HG03575 (cell line): Measurements from ENCODE around the gene ZNF541.

Experiments
- ATAC-seq: cut with Tn5 transposase; IDR thresholded peaks from one replicate; pipeline ENCODE4 v1.9.1; 2021; ENCODE audit not compliant: unreplicated experiment, insufficient number of reproducible peaks, low FRiP score; ENCODE audit errors: extremely low read depth

ZNF541 gene

GRCh38 chr19:47550129-47550528, 22.8 kb downstream of the ZNF541 start:
- no peak for ATAC-seq

DNA sequence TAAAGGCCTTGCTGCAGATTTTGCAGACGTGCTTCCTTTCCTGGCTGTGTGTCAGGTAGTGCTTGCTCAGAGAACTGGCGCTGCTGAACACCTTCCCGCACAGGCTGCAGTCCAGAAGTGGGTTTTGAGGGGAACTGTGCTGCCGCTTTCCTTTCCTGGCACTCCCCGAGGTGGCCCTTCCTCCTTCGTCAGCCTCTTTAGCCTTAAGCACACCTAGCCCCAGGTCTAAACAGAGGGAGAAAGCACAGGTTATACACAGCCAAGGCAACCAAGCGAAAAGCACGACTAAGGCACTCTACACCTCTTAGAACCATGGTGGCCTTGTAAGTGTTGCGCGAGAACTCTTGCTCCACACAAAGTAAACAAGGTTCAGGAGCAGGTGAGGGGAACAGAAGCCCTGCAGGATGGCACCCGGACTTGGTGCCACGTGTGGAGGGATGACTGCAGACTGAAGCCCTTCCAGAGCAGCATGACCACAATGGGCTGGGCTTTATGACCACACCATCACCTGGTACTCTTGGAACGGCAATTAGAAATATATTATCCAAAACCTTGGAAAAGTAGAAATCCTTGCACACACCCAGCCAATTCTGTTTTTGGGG, 23.6 kb downstream of the ZNF541 start:
- ATAC-seq = no peak

GRCh38 chr19:47547199-47547598, 25.7 kb downstream of the ZNF541 start:
- ATAC-seq = no peak

DNA sequence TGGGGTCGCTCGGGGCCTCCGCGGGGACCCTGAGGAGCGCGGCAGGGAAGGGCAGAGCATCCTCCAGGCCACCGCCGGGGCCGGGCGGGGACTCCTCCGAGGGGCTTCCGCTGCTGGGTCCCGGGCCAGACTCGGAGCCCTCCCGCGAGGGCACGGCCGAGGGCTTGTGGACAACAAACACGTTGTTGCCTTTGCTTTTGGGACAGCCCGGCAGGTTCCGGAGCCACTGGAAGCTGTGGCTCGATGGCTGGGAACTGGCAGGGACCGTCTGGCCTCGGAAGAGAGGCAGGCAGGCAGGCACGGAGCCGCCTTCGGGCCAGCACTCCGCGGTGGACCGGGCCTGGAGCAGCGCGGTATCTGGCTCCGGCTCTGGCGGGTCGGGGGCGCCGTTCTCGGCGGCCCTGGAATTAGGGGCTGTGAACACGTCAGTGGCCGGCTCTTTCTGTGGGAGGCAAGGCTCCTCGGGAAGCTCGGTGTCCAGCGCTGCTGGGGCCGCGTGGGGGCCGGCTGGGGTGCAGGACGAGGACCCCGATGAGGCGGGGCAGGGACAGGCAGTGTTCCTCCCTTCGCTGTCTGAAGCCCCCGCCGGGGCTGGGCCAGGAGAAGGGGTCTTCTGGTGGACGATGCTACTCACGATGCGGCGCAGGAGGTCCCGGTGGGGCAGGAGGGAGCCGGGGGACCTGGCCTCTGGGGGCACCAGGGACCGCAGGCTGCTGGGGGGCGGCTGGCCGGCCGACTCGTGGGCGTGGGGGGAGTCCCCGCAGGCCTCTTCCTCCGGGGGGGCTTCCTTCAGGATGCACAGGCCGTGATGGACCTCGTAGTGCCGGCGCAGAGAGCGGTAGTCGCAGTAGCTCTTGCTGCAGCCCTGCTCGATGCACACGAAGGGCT, 27.6 kb downstream of the ZNF541 start:
- no peak for ATAC-seq

DNA sequence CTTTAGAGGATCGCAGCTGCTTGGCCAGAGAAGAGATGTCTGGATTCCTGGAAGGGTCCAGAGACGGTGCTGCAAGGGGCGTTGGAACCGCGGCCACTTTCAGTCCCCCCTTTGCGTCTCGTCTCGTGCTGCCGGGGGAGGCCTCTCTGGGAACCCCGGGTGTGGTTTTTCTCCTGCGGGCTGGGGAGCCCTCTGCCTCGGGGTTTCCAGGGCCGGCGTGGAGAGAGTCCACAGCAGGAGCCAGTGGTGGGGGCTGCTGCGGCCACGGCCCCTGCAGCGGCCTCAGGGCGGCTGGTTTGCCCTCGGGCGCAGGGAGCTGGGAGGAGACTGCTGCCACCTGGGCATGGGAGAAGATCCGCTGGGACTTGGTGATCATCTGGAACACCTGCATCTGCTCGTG, 28.5 kb downstream of the ZNF541 start:
- no peak for ATAC-seq

DNA sequence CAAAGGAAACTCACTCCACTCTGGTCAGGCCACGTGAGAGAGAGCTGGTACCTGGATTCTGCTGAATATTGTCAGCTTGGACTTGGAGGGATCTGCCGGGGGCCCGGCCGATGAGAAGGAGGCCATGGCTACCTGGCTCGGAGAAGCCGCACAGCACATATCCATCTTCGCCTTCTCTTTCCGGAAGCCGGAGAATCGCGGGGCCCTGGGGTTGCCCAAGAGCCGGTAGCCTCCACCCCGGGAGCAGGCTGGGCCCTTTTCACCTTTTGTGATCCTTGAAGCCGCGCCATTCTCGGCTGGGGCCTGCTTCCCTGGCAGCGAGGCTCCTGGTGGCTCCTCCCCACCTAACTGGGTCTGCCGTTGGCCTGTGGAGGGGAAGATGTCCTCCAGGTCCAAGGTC, 28.9 kb downstream of the ZNF541 start:
- no peak for ATAC-seq

DNA sequence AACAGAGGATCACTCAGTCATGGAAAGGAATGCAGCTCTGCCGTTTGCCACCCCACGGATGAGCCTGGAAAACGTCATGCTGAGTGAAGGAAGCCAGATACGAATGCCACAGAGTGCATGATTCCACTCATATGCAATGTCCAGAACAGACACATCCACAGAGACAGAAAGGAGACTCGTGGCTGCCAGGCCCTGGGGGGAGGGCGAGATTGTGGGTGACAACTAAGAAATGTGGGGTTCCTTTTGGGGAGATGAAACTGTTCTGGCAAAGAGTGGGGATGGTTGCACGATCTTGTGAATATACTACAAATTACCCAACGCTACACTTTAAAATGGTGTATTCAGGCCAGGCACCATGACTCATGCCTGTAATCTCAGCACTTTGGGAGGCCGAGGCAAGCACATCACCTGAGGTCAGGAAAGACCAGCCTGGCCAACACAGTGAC, 30.9 kb downstream of the ZNF541 start:
- no peak for ATAC-seq

DNA sequence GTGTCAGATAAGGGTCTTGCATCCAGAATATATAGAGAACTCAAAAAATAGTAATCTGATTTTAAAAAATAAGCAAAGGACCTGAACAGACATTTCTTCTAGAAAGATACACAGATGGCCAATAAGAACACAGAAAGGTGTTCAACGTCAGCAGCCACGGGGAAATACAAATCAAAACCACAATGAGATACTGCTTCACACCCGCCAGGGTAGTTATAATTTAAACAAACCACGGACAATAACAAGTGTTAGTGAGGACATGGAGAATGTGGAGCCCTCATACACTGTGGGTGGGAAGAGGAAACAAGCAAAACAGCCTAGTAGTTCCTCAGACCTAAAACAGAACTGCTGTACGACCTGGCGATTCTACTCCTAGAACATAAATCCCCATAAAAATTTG, 31.4 kb downstream of the ZNF541 start:
- ATAC-seq = no peak

DNA sequence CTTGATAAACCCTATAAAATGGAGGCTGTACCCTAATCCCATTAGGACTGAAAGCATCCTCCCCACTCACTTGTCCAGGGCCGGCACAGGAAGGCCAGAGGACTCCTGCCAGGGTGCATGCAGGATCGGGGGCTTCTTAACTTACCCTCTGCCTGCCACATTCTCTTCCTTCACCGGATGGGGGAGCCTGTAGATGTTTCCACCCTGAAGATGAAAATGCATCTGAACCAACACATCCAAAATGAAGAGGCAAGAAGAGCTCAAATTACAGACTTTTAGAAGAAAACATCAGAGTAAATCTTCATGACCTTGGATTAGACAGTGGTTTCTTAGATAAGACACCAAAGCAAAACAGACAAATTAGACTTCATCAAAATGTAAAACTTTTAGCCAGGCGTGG, 32.2 kb downstream of the ZNF541 start:
- no peak for ATAC-seq

GRCh38 chr19:47539747-47540311, 33.1 kb downstream of the ZNF541 start:
- ATAC-seq = no peak

GRCh38 chr19:47538812-47539211, 34.1 kb downstream of the ZNF541 start:
- ATAC-seq = no peak

DNA sequence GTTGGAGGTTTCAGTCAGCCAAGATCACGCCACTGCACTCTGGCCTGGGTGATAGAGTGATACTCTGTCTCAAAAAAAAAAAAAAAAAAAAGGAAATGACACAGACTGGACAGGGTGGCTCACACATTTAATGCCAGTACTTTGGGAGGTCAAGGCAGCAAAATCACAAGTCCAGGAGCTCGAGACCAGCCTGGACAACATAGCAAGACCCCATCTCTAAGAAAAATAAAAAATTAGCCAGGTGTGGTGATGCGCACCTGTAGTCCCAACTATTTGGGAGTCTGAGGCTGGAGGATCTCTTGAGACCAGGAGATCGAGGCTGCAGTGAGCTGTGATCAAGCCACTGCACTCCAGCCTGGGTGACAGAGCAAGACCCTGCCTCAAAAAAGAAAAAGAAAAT, 35.5 kb downstream of the ZNF541 start:
- no peak for ATAC-seq

DNA sequence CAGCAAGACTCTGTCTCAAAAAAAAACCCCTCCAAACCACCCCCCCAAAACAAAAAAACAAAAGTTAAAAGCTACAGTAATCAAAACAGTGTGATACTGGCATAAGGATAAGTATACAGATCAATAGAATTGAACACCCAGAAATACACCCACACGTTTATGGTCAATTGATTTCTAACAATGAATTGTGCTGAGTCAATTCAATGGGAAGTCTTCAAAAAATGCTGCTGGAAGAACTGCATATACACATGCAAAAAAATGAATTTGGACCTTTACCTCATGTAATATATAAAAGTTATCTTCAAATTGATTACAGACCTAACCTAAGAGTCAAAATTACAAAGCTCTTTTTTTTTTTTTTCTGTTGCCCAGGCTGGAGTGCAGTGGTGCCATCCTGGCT, 38.3 kb downstream of the ZNF541 start:
- ATAC-seq = no peak

GRCh38 chr19:47531640-47532387, 41.1 kb downstream of the ZNF541 start:
- no peak for ATAC-seq

- ATAC-seq = no peak
Observed at GRCh38 chr19:47529018-47529742, 43.8 kb downstream of the ZNF541 start.

- ATAC-seq = no peak
Observed at GRCh38 chr19:47526798-47527197, 46.1 kb downstream of the ZNF541 start.

GRCh38 chr19:47523473-47523872, 49.5 kb downstream of the ZNF541 start:
- no peak for ATAC-seq
